HEK293 (cell line): ENCODE measurements around the gene NELL2.
A peak's percentile ranks its signal among the peaks of the same experiment; 100 is the strongest.

ENCODE experiments used
- CTCF ChIA-PET: fragments of 350-600 bp; formaldehyde crosslinking; extraction: SDS; loops from one replicate; lab custom pipeline; 2021; ENCODE audit warnings: antibody characterized with exemption; lab: Yijun Ruan, JAX
- POLR2A ChIA-PET: fragments of 300-600 bp; formaldehyde crosslinking; extraction: SDS; loops from one replicate; lab custom pipeline; 2020; ENCODE audit warnings: antibody characterized with exemption, inconsistent platforms; lab: Yijun Ruan, JAX
- H3K27ac ChIP-seq: fragments of 200-500 bp; sonication (Bioruptor generic); 2 replicates; pipeline ENCODE4 v1.5.1; 2014; ENCODE audit warnings: low read depth, low read length, control low read depth, inconsistent platforms; ENCODE audit errors: extremely low read depth
- H3K36me3 ChIP-seq, 2 experiments: fragments of 200-500 bp in 1 of 2; sonication (Bioruptor generic) in 1 of 2; 1 replicate in 1 of 2; 2 replicates in 1 of 2; pipeline ENCODE4 v1.5.1; 2014 to 2017; ENCODE audit warnings: inconsistent platforms in 2 of 2, low read length in 2 of 2; ENCODE audit not compliant: control insufficient read depth in 2 of 2, insufficient read depth in 1 of 2
- H3K4me1 ChIP-seq: fragments of 200-500 bp; sonication (Bioruptor generic); 2 replicates; pipeline ENCODE4 v1.5.1; 2014; ENCODE audit warnings: mild to moderate bottlenecking, low read length, inconsistent platforms; ENCODE audit not compliant: control insufficient read depth, insufficient read depth
- H3K4me3 ChIP-seq: 2 replicates; pipeline ENCODE4 v1.5.1; 2011; ENCODE audit warnings: low read depth, mild to moderate bottlenecking, control low read depth, low read length, moderate library complexity
- H3K9me3 ChIP-seq: fragments of 200-500 bp; sonication (Bioruptor generic); 2 replicates; pipeline ENCODE4 v1.5.1; 2014; ENCODE audit warnings: low read depth, low read length, inconsistent platforms; ENCODE audit not compliant: control insufficient read depth, insufficient read depth
- ATF2 ChIP-seq: fragments of 450-650 bp; formaldehyde crosslinking; IDR thresholded peaks from 2 replicates; pipeline ENCODE4 v1.5.1; 2016; ENCODE audit warnings: missing biosample characterization, missing genetic modification characterization, low read depth
- CTCF ChIP-seq: fragments of 450-650 bp; formaldehyde crosslinking; IDR thresholded peaks from 2 replicates; pipeline ENCODE4 v1.5.1; 2016; ENCODE audit warnings: missing biosample characterization, missing genetic modification characterization
- GLIS1 ChIP-seq: fragments of 450-650 bp; formaldehyde crosslinking; IDR thresholded peaks from 2 replicates; pipeline ENCODE4 v1.5.1; 2016; ENCODE audit warnings: missing biosample characterization, missing genetic modification characterization
- GLIS2 ChIP-seq: fragments of 450-650 bp; formaldehyde crosslinking; IDR thresholded peaks from 2 replicates; pipeline ENCODE4 v1.5.1; 2016; ENCODE audit warnings: missing biosample characterization, missing genetic modification characterization
- MZF1 ChIP-seq: fragments of 450-650 bp; formaldehyde crosslinking; IDR thresholded peaks from 2 replicates; pipeline ENCODE4 v1.5.1; 2017; ENCODE audit warnings: missing biosample characterization, missing genetic modification characterization, borderline replicate concordance
- REST ChIP-seq: fragments of 450-650 bp; formaldehyde crosslinking; IDR thresholded peaks from 2 replicates; pipeline ENCODE4 v1.5.1; 2016; ENCODE audit warnings: missing biosample characterization, missing genetic modification characterization
- SALL2 ChIP-seq: fragments of 450-650 bp; formaldehyde crosslinking; IDR thresholded peaks from 2 replicates; pipeline ENCODE4 v1.5.0; 2017; ENCODE audit warnings: missing biosample characterization, mild to moderate bottlenecking, missing genetic modification characterization, borderline replicate concordance
- WT1 ChIP-seq: fragments of 450-650 bp; formaldehyde crosslinking; IDR thresholded peaks from 2 replicates; pipeline ENCODE4 v1.5.1; 2016; ENCODE audit warnings: missing biosample characterization, missing genetic modification characterization
- ZBTB11 ChIP-seq: fragments of 450-650 bp; formaldehyde crosslinking; conservative IDR thresholded peaks from 2 replicates; pipeline ENCODE4 v1.5.1; 2016; ENCODE audit warnings: low read depth, missing biosample characterization, missing genetic modification characterization
- ZBTB17 ChIP-seq: fragments of 450-650 bp; formaldehyde crosslinking; IDR thresholded peaks from 2 replicates; pipeline ENCODE4 v1.5.1; 2016; ENCODE audit warnings: missing biosample characterization, missing genetic modification characterization
- ZBTB48 ChIP-seq: fragments of 450-650 bp; formaldehyde crosslinking; IDR thresholded peaks from 2 replicates; pipeline ENCODE4 v1.5.1; 2016; ENCODE audit warnings: missing biosample characterization, missing genetic modification characterization
- ZFP41 ChIP-seq: fragments of 450-650 bp; formaldehyde crosslinking; IDR thresholded peaks from 2 replicates; pipeline ENCODE4 v1.5.1; 2016; ENCODE audit warnings: missing biosample characterization, missing genetic modification characterization, borderline replicate concordance
- ZIC2 ChIP-seq: fragments of 450-650 bp; formaldehyde crosslinking; IDR thresholded peaks from 2 replicates; pipeline ENCODE4 v1.5.1; 2016; ENCODE audit warnings: missing biosample characterization, missing genetic modification characterization
- ZNF324 ChIP-seq: fragments of 450-650 bp; formaldehyde crosslinking; IDR thresholded peaks from 2 replicates; pipeline ENCODE4 v1.5.1; 2016; ENCODE audit warnings: missing biosample characterization, missing genetic modification characterization
- ZNF335 ChIP-seq: fragments of 450-650 bp; formaldehyde crosslinking; conservative IDR thresholded peaks from 2 replicates; pipeline ENCODE4 v1.5.1; 2016; ENCODE audit warnings: missing biosample characterization, missing genetic modification characterization
- ZNF513 ChIP-seq: fragments of 450-650 bp; IDR thresholded peaks from 2 replicates; pipeline ENCODE4 v1.5.1; 2018; ENCODE audit warnings: missing biosample characterization, missing genetic modification characterization
- ZNF514 ChIP-seq: fragments of 450-650 bp; formaldehyde crosslinking; IDR thresholded peaks from 2 replicates; pipeline ENCODE4 v1.5.1; 2016; ENCODE audit warnings: missing biosample characterization, missing genetic modification characterization
- ZNF571 ChIP-seq: fragments of 450-650 bp; formaldehyde crosslinking; IDR thresholded peaks from 2 replicates; pipeline ENCODE4 v1.5.0; 2017; ENCODE audit warnings: missing biosample characterization, missing genetic modification characterization
- ZNF626 ChIP-seq: fragments of 450-650 bp; sonication (Bioruptor Pico); formaldehyde crosslinking; IDR thresholded peaks from 2 replicates; pipeline ENCODE4 v1.5.1; 2018; ENCODE audit warnings: missing biosample characterization, missing genetic modification characterization, inconsistent platforms
- ZNF645 ChIP-seq: fragments of 450-650 bp; formaldehyde crosslinking; IDR thresholded peaks from 2 replicates; pipeline ENCODE4; 2016; ENCODE audit warnings: missing biosample characterization, missing genetic modification characterization
- ZNF654 ChIP-seq: fragments of 450-650 bp; formaldehyde crosslinking; IDR thresholded peaks from 2 replicates; pipeline ENCODE4 v1.5.1; 2016; ENCODE audit warnings: low read depth, missing biosample characterization, missing genetic modification characterization
- ZNF658 ChIP-seq: fragments of 450-650 bp; formaldehyde crosslinking; IDR thresholded peaks from 2 replicates; pipeline ENCODE4; 2016; ENCODE audit warnings: missing biosample characterization, missing genetic modification characterization
- ZNF677 ChIP-seq: fragments of 450-650 bp; IDR thresholded peaks from 2 replicates; pipeline ENCODE4 v1.5.0; 2018; ENCODE audit warnings: missing biosample characterization, mild to moderate bottlenecking, missing genetic modification characterization, moderate library complexity

Gene NELL2

GRCh38 chr12:44873898-44874297 lies 2.2 kb downstream of the NELL2 start:
- no peaks in the 10 kb centered on the region for H3K9me3 ChIP-seq
- no peak for TF ChIP-seq ZFP41 (tag by site-specific recombination)
- no peak for TF ChIP-seq GLIS2
- peak; percentile 70 for TF ChIP-seq ZNF654 (tag by site-specific recombination)
- no peak for TF ChIP-seq ZIC2 (tag by site-specific recombination)
- TF ChIP-seq ZNF335 = no peak
- TF ChIP-seq GLIS1 (tag by site-specific recombination) = no peak
- no peak for TF ChIP-seq ZNF677 (tag by site-specific recombination)
- TF ChIP-seq, all 188 proteins: peak for 1
- Histone ChIP-seq H3K36me3 (no peaks in the 10 kb centered on the region), H3K4me1 (peaks cover 2% of the 10 kb centered on the region; the same call in 1 of the 2 replicates), H3K27ac (no peak overlapping the region), H3K4me3 (no peak overlapping the region)
- CTCF ChIA-PET = interaction anchor here (1.2 to 2.0 kb wide), 2 partner anchors 17 to 99 kb away, joined by 3 to 10 read pairs; no protein-coding TSS in a partner anchor
- POLR2A ChIA-PET = no interaction called here

GRCh38 chr12:44869503-44869902 lies 6.6 kb downstream of the NELL2 start:
- ChIA-PET CTCF (interaction anchor here (0.5 to 0.7 kb wide), 2 partner anchors 64 to 1728 kb away, joined by 3 to 4 read pairs; no protein-coding TSS in a partner anchor), POLR2A (no interaction called here)
- H3K4me3 ChIP-seq = no peak overlapping the region
- H3K4me1 ChIP-seq = no peaks in the 10 kb centered on the region
- H3K9me3 ChIP-seq = no peaks in the 10 kb centered on the region
- no peaks in the 10 kb centered on the region for H3K36me3 ChIP-seq
- no peak overlapping the region for H3K27ac ChIP-seq
- no peak for TF ChIP-seq ZNF658 (tag by site-specific recombination)
- no peak for TF ChIP-seq SALL2
- no peak for TF ChIP-seq ATF2 (tag by site-specific recombination)
- TF ChIP-seq ZNF324 (tag by site-specific recombination) = no peak
- no peak for TF ChIP-seq REST (tag by site-specific recombination)
- no peak for TF ChIP-seq ZNF514
- no peak for TF ChIP-seq WT1 (tag by site-specific recombination)
- TF ChIP-seq ZNF626 (tag by site-specific recombination) = no peak
- no peak for TF ChIP-seq ZNF571 (tag by site-specific recombination)
- TF ChIP-seq CTCF = no peak
- no peak for TF ChIP-seq ZNF645 (tag by site-specific recombination)
- no peak for TF ChIP-seq MZF1
- TF ChIP-seq ZBTB11 = no peak
- TF ChIP-seq ZBTB17 (tag by site-specific recombination) = no peak
- TF ChIP-seq ZNF513 (tag by site-specific recombination) = no peak
- no peak for TF ChIP-seq ZBTB48 (tag by site-specific recombination)
